Left hindlimb (tissue), 1 donor: ENCODE measurements around the gene TBC1D8.

Source experiments
- DNase-seq: peaks from one replicate; pipeline ENCODE4 v3.0.0-alpha.2; 2018

The TBC1D8 gene

DNA sequence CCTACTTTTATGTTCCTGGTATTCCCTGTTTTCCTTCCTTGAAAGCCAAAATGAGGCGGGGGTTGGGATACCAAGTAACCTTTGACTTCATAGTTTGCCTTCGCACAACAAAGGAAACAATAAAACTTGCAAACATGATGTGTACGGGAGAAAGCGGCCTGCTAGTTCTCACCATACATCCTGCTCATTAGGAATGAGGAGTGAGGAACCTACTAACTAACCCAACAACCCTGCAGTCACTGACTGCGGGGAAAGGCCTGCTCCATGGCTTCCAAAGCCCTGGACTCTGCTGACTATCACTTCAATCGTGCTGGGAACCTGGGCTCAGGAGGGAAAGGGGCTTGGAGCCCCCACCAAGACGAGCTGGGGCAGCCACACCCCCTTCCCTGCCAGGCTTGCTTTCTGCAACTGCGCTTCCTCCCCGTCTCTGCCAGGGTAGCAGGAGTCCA is 124.9 kb downstream of the TBC1D8 start:
- no peak for DNase-seq

DNA sequence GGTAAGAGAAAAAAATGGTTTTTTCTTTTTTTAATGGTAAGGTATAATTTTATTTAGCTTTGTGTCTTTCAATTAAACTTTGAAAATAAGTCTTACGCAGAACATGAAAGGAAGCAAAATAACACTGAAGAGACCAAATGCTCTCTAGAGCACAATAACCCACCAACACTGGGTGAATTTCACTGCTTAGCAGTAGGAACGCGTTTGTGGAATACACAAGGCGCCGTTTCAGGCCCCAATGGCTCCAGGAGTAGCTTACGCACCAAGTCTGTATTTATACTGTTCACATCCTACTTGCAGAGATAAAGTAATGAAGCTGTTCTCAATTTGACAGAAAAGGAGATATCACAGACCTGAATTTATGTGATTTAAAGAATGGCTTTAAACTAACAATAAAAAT is 125.6 kb downstream of the TBC1D8 start:
- DNase-seq: no peak

DNA sequence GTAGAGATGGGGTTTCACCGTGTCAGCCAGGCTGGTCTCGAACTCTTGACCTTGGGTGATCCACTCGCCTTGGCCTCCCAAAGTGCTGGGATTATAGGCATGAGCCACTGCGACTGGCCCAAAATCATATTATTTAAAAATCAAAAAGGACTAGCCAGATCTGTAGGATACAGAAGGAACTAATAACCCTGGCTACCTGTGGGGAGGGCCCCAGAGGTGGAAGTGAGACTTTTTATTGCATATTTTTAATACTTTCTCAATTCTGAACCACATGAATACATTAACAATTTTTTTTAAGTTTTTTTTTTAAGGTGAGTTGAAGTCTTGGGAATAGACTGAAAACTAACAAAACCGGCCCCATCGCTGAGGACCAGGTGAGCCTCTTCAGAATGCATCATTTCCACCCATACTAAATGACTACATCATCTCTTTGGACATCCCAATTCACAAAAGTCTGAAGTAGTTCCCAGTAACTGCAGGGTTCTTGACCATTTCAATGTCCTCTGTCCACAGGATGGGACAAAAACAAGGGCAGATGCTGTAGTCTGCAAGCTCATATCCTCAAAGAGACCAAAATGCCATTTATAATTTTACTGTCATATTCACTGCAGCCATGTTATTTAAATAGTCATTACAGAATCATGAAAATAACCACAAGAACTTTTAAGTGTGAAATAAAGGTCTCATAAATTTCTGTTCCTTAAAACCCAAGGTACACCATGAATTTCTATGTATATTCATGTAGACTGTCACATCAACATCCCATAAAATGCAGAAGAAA is 127.7 kb downstream of the TBC1D8 start:
- DNase-seq: no peak

DNA sequence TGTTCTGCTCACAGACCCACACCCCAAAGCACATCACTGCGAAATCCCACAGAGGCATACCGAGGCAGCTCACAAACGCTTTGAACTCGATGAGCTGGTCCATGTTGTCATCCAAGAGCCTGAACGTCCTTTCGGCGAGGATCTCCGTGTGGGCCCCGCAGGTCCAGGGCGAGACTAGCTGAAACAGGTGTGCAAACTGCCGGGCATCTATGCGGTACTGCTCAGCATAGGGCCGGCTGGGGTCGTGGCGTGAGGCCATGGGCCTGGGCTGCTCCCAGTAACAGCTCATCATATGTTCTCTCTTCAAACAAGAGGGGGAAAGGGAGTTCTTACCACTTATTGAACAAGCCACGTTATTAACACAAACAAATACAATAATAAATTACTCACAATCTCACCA is 129.0 kb downstream of the TBC1D8 start:
- no peak for DNase-seq

DNA sequence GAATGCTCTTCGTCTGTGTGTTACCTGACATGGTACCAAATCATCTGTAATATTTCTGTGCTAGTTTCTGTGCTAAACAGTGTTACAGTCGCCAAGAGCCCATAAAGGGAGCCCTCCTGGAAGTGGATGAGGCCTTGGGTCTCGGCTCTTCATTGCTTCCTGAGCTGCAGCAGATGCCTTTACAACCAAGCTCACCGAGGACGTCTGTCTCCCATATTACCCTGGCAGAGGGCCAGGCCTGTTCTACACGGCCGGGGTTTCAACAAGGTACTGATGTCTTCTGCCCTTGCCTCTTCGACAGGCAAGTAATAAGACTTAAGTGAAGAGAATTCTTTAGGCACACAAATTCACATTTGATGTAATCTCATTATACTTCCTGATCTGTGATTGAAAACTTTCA is 132.2 kb downstream of the TBC1D8 start:
- no peak for DNase-seq

DNA sequence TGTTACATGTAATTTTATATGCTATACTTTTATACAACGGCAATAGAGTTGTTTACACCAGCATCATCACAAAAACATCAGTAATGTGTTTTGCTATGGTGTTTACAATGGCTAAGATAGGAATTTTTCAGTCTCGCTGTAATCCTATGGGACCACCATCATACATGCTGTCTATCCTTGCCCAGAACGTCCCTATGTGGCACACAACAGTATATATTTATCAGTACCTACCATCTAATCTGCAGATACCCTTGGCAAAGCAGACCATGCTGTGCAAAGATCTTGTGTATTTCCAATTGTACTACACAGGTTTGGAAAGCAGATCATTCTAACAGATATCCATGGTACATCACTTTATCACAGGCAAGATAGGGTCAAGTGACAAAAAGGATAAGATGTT is 133.8 kb downstream of the TBC1D8 start:
- no peak for DNase-seq

DNA sequence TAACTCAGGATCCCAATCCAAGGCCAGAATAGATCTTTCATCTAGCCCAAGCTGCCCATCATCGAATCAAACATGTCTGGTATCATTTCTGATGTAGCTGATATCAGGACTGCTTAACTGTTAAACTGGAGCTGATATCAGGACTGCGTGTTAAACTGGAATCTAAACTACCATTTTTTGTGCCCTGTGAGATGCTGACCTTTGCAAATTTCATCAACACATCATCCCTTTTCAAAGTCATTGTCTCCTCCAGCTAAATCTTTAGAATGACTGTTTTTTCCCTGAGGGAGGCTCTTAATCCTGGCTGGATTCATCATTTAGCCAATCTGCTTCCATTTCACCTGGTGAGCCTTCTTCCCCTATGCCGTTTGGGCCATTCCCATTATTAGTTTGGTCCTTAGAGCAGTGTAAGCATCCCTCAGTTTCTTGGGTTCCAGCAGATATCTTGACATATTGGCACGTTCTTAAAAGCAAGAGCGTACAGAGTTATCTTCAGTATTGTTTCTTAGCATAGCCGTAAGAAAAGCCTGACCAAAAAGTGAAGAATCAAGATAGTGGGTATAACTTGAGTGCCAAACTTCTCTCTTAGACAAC is 136.8 kb downstream of the TBC1D8 start:
- DNase-seq: no peak

DNA sequence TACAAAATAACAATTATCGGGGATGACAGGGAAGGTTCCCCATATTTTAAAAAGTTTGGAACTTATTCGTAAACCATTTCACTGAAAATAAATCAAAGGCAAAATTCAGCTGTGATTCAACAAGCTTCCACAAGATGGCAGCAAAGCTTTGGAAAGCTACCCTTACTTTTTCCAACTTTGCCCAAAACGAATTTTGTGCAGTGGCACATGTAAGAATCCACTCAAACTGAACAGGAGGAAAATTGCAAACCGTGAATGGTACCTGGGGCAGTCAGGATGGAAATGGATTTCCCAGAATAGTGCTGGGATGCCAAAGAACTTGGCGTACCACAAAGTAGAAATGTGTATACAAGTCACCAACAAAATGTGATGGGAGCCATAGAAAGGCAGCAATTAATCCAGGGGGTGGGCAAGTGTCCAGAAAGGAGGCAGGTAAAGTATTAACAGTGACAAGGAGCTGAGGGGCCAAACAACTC is 138.4 kb downstream of the TBC1D8 start:
- no peak for DNase-seq

DNA sequence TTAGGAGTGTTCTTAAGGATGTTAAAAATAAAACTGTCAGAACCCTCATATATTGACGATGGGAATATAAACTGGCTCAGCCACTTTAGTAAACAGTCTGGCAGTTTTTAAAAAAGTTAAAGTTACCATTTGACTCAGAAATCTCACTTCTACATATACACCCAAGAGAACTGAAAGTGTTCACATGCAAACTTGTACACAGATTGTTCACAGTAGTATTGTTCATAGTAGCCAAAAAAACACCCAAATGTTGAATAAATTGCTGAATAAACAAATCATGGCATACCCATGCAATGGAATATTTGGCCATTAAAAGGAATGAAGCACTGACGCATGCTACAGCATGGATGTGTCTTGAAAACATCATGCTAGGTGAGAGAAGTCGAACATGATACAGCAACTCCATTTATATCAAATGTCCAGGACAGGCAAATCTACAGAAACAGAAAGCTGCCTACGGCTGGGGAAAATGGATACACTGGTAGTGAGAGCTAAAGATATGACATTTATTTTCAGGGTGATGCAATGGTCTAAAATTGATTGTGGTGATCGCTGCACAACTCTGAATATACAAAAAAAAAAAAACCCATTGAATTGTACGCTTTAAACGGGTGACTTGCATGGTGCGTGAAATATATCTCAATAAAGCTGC is 139.0 kb downstream of the TBC1D8 start:
- no peak for DNase-seq

DNA sequence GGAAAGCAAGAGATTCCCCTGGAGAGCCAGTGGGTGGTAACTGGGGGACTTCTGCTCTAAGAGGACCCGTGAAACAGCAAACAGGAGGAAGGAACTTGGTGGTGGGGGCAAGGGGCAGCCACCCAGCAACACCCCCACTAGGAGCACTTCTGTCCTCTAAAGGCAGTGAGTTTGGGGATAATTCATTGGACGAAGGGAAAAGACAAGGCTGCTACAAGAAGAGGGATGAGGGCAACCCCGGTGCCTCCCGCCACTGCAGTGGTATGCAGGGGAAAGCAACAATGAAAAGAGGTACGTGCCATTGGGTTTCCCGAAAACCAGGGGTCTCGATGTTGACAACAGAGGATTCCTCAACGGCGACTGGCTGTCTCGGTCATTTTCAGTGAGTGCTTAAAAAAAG is 140.0 kb downstream of the TBC1D8 start:
- no peak for DNase-seq

DNA sequence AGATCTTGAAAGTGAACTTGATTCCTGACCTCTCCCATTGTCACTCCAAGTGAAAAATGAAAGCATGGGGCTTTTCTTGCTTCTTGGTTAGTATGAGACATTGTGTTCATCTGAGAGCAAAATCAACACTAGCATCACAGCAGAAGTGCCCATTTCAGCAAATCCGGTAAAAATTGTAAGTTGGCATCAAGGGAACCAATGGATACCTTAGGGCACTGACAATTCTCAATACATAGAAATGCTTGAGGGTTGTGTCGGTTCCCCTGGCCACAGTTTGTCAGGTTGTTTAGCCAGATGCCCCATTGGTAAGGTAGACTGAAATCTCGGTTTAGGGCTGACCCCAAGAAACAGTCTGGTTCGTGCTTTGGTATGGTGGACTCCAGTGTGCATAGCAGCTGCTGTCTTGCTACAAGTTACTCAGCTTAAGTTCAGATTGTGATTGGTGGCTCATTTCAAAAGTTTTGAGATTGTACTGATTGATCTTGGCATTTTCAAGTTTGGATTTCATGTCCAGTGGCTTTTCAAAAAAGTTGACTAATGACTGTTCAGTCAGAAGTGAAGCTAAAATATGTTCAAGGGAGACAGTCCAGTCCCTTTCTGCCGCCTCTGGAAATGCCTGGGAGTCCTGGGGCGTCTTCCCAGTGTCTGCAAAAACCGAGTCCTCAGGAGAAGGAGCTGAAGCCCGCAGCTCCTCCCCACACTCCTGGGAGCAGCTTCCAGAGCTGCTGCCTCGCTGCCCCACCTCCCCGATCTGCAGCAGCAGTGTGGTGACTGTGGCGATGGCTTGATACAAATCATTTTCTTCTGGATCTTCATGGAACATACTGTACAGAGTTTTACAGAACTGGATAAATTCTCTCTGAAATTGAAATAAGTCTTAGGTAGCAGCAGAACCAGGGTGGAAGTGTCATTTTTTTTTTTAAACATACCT is 143.5 kb downstream of the TBC1D8 start:
- DNase-seq: no peak

DNA sequence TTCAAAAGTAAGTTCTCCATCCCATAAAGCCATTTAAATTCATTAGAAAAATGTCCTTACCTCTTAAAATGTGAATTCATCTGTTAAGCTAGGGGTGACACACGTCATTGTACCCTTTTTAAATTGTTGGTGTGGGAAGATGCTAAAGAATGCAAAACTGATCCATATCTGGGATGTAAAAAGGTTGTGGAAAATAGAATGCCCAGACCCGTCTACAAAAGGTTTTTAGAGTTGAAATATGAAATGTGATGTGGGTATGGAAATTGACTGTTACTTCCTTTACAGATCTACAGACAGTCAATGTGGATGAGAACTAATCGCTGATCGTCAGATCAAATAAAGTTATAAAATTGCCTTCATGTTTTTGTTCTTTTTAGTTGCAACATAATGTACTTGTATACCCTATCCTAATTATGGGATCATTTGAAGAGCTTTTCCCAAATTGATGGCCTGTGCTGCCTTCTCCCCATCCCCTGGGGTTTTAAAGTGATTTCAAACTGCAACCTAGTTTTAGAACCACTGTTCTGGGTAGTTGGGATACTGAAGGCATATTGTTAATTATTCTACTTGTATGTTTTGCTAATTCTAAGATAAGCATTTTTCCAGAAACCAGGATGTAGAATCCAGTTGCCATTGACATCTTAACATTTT is 145.0 kb downstream of the TBC1D8 start:
- no peak for DNase-seq

DNA sequence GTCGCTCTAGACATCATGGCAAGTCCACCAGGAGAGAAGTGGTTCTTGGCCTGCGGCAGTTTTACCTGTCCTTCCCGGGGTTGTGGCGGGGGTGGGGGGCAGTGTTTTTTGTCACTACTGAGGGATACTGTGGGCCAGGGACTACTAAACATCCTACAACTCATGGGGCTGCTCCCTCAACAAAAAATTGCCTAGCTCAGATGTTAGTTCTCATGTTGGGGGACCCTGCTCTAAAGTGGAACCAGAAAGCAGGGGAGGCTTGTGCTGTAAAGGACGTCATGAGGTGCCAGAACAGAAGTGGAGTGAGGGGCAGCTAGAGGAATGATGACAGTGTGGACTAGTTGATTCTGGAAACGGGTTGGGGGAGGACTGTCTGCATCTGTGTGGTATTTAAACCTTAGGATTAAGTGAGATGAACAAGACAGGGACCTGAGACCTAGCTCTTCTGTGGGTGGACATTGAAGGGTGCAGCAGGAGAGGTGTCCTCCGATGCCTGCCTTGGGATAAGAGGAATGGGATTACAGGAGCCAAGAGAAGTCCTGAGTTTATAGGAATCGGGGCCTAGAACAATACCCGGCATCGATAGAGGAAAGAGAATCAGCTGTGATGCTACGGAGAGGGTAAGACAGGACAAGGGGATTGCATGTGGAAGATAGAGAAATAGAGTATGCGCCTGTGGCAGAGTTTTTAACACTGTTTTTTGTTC is 146.4 kb downstream of the TBC1D8 start:
- no peak for DNase-seq

DNA sequence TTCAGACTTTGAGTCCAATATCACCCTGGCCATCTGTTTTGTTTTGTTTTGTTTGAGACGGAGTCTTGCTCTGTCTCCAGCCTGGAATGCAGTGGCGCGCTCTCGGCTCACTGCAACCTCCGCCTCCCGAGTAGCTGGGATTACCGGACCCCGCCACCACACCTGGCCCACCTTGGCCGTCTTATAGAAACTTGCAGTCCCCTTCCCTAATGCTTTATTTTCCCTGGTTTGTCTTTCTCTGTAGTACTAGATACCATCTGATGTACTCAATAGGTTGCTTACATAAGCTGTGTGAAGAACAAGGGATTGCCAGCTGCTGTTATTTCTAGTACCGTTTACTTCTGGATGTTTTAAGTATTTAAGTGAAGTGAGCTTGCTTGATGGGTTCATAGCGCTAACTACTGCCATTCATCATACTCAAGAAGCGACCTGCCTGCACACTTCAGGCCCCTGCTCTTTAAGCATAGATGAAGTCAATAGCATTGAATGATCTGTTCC is 147.9 kb downstream of the TBC1D8 start:
- no peak for DNase-seq

DNA sequence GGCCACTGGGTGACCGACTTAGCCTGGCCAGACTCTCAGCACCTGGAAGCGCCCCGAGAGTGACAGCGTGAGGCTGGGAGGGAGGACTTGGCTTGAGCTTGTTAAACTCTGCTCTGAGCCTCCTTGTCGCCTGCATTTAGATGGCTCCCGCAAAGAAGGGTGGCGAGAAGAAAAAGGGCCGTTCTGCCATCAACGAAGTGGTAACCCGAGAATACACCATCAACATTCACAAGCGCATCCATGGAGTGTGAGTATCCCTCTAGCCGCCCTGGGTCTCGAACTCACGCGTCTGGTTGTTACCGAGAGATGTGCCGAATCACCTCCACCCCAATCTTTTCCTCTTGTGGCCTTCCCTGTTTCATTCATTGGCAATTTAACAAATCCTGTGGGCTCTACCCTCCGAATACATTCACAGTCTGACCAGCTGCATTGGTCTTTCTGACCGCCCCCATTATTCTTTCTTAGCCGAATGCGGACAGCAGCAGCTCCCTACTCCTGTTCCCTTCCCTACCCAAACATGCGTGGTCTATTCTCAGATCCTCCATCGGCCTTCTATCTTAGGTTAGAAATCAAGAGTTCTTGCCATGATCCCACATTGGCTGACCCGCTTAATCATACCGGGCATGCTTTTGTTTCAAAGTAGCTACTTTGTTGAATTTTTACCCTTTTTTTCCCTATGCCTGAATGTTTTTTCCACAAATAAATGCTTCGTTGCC is 148.5 kb downstream of the TBC1D8 start:
- DNase-seq: no peak

DNA sequence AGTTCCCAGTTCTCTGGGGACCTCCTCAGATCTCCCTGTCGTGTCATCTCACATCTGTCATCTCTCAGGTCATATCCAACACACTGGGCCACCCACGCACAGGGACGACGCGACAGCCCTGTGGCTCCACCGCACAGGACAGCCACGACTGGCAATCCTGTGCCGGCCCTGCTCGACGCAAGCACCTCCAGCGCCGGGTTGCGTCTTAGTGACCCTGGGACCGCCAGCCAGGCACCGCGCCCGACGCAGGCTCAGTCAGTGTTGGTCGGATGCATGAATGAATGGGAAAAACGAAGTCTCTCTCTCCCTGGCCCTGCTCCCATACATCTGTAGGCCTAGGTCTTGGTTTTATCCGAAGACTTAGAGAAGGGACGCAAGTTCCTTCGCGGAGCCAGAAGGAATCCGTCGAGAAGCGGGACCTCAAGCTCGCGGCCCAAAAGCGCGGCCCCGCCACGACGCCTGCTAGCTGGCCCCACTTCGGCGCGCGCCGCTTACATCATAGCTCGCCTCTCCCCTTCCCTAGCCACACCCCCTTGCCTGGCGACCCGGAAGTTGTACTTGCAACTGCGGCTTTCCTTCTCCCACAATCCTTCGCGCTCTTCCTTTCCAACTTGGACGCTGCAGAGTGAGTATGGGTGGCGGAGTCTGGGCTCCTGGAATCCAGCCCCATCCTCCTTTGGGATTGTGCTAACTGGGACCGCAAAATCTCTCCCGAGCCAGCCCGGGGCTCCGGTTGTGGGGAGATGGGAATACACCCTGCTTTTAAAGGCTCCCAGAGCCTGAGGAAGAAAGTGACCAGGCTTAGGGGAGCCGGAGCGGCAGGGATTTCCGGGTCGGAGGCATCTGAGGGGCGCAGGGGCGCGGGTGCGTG is 149.3 kb downstream of the TBC1D8 start, which contains the start of gene RPL31:
RPL31 (plus strand) TSS at position 599 of the 871 bp plus-strand sequence. CDS start 413 bp downstream, outside the sequence.
- DNase-seq: peak; percentile 98

DNA sequence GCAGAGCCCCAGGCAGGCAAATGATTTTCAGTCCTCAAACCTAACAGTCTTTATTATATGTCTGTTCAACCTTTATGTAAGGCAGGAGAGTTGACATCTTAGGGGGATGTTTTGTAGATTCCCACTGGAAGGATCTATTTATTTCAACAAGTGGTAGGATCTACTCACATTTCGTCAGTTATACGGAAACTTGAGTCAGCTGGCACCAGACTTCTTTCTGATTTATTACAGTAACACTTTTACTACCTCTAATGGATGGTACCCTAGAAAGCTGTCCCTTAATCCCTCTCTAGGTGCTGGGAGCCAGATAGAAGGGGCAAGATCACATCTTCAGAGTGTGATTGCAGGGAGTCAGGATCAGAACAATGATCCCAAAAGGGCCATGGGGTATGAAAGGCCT is 151.2 kb downstream of the TBC1D8 start:
- no peak for DNase-seq

DNA sequence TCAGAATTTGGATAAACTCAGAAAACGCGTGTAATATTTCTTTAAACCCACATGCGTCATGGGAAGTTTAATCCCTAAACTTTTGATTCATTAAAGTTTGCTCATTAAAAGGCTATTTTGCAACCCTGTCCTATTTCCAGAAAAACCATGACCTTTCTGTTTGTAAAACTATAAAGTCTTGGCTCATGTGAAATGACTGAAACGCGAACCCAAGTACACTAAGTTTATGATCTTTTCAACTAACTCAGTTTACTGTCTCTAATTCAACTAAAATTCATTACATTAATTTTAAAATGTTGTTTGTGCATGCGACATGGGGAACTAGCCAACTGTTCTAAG is 153.0 kb downstream of the TBC1D8 start:
- no peak for DNase-seq

DNA sequence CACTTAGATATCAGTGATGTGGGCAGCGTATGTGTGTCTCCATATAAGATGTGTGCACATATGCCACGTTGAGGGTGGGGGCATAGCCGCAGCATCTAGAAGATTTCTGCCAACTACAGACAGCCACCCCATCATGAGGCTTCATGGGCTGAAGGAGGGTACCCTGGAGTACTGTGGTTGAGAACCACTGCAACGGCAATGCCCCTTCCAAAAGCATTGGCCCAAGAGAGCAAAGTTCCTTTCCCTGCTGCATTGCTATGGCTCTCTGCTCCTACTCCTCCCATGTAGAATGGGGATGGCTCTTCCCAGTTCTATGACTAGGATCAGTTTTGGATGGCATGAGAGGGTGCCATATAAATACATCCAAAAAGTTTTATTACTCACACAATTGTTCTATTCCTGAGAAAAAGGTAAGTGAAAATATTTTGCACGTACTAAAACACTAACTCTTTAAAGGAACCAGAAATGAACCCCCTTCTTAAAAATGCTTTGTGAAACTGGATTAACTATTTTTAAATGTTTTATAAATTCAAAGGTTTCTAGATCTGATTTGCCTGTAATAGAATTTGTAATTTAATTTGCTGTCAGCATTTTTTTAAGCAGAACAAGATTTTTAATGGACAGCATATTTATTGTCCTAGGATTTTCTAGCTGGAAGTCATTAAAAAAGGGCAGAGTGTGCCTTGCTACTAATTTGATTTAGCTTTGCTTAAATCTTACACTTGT is 153.5 kb downstream of the TBC1D8 start:
- DNase-seq: no peak
